ENCODE results near the gene RPN2.

- TF ChIP-seq ATF3 (IDR thresholded peaks at IDR 0.05), result no peak
- TF ChIP-seq GABPA (IDR thresholded peaks at IDR 0.05 in 1 of 2, conservative IDR thresholded peaks at IDR 0.05 in 1 of 2), result no peak
- TF ChIP-seq JUND (IDR thresholded peaks at IDR 0.05), result no peak
- no peak for TF ChIP-seq CTCF (IDR thresholded peaks at IDR 0.05; ENCODE audit: low read depth, low read length, missing input control)
- TF ChIP-seq RXRA (IDR thresholded peaks at IDR 0.05), result no peak
- no peak for TF ChIP-seq RAD21 (IDR thresholded peaks at IDR 0.05)
- no peak for TF ChIP-seq MAX (IDR thresholded peaks at IDR 0.05)
These were observed 47.8 kb downstream of the RPN2 start for GRCh38 chr20:37226889-37227288.

All from liver (tissue), 3 donors.